WI38 (cell line): ENCODE measurements around the gene ZSCAN22.

Experiments
- H3K4me3 ChIP-seq: 2 replicates; pipeline ENCODE4 v1.5.1; 2011; ENCODE audit warnings: low read depth, mild to moderate bottlenecking, control low read depth, low read length
- TF ChIP-seq, protein P1 (sequence below): IDR thresholded peaks from 2 replicates; pipeline ENCODE4 v1.5.1; 2012; ENCODE audit warnings: low read depth, mild to moderate bottlenecking, control low read depth, low read length

Gene ZSCAN22

DNA sequence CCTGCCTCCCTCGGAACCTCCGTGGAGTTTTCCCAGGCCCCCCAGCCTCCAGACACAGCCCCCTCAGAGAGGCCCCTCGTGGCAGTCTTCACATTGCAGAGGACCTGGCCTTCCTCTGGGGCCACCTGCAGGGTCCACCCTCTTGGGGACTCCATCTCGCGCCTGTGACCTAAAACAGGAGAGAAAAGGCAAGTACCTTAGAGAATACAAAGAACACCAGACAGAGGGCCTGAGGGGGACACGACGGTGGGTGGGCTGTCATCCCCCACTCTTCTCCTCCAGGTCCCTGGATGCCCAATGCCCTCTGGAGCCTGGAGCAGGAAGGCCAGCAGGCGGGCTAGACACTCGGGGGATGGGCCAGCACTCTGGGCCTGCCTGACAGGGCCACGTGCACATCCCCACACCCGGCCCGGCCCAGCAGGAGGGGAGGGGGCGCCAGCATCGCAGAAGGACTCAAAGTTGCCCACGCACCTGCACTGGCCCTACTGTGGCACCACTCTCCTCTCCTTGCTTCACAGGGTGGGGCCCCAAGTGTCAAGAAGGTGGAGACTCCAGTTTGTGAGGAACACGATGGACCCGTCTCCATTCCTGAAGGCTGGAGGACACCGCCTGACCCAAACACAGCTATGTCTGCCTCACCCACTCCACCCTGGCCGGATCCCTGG lies 30.8 kb downstream of the ZSCAN22 start:
- TF ChIP-seq, protein P1, sequence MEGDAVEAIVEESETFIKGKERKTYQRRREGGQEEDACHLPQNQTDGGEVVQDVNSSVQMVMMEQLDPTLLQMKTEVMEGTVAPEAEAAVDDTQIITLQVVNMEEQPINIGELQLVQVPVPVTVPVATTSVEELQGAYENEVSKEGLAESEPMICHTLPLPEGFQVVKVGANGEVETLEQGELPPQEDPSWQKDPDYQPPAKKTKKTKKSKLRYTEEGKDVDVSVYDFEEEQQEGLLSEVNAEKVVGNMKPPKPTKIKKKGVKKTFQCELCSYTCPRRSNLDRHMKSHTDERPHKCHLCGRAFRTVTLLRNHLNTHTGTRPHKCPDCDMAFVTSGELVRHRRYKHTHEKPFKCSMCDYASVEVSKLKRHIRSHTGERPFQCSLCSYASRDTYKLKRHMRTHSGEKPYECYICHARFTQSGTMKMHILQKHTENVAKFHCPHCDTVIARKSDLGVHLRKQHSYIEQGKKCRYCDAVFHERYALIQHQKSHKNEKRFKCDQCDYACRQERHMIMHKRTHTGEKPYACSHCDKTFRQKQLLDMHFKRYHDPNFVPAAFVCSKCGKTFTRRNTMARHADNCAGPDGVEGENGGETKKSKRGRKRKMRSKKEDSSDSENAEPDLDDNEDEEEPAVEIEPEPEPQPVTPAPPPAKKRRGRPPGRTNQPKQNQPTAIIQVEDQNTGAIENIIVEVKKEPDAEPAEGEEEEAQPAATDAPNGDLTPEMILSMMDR = no peak
- H3K4me3 ChIP-seq = no peak overlapping the region

DNA sequence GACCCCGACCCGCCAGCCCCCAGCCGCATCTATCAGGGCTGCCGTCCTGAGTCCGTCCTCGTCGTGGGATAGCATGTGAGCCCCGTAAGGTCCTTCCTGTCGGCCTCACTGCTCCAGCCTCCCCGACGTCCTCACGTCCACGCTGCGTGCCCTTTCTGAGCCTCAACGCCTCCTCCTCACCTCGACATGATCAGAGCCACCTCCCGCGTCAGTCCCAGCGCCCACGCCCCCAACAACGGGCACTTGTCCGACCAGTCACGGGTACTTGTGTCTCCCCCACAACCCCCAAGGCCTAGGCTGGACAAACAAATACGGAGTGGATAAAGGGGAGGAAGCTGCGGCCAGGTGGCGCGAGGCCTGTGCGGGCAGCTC lies 35.1 kb downstream of the ZSCAN22 start:
- TF ChIP-seq, protein P1 = no peak
- peak overlapping the region; percentile 67 for H3K4me3 ChIP-seq

DNA sequence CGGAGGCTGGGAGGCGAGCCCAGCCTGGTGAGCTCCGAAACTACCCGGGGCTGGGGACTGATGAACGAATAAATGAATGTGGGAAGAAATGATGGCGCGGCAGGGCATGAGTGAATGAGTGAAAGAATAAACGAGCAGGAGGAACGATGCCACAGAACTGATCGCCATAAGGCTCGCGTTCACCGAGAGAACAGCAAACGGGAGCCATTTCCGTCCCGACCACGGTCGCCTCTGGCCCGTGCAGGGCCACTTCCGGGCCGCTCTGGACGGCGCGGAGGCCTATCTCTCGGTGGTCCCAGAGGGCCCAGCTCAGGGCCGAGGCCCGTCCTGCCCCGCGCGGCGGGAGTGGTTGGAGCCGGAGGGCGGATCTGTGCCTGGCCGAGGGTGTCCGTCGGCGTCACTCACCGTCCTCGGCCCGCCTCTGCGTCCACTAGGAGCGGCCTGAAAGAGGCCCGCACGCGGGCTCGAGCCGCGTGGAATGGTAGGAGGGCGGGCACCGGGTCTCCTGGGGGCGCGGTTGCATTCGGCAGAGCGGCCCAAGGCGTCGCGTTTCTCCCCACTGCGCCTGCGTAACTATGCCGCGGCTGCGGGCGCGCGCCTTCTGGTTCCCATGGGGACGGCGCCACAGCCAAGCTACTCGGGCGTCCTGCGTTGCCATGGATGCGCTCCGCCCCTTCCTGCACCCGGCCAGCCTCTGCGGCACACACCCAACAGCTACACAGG lies 35.6 kb downstream of the ZSCAN22 start, which contains the start of gene ZNF497:
ZNF497 (minus strand) TSS at position 480 of the 723 bp plus-strand sequence. CDS start 5,116 bp downstream, outside the sequence.
- H3K4me3 ChIP-seq = peak within 1 kb of the TSS; percentile 67
- TF ChIP-seq, protein P1 = no peak

DNA sequence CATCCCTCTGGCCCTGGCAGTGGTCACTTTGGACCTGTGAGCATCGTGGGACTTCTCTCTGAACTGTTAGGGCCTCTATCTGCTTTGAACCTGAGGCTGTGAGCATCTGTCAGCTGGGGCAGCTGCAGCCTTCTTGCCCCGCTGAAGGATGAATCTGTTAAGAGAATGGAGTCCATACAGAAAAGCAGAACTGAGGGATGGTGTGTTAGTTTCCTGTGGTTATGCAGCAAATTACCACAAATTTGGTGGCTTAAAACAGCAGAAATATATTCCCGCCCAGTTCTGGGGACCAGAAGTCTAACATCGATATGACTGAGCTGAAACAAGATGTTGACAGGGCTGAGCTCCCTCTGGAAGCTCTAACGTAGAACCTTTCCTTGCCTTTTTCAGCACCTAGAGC lies 37.4 kb downstream of the ZSCAN22 start:
- no peak overlapping the region for H3K4me3 ChIP-seq
- TF ChIP-seq, protein P1 = no peak

DNA sequence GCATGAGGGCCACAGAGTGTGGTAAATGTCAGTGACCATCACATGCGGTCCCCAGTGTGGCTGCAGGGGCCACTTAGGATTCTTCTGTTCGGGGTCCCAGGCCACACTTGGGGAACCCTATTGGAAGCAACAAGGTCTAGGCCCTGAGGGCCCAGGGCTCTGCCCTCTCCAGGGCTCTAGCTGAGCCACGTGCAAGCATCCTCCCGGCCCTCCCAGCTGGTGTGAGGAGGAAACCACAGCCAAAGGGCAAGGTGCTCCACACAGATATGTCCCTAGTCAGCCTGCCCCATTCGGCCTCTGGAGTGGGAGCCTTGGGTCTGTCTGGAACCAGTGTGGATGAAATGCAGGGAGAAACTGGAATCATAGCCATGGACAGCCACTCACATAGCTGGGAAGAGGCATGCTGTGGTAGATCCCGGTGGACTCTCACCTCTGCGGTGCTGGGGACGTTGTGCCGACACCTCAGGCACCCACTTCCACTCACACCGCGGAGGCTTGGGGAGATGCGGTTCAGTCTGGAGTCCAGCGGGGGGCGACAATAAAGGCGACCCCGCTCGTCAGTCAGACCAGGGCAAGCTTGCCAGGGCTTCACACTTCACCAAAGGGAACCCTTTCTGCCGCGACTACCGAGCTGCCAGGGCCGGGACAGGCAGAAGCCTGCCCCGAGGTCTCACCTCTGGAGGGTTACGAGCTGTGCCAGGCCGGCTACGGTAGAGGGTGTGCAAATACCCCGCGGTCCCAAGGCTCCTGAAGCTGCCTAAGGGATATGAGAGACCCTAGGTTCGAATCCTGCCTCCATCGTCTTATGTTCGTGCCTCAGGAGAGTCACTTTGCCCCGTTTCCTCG lies 40.0 kb downstream of the ZSCAN22 start:
- TF ChIP-seq, protein P1 = no peak
- no peak overlapping the region for H3K4me3 ChIP-seq

DNA sequence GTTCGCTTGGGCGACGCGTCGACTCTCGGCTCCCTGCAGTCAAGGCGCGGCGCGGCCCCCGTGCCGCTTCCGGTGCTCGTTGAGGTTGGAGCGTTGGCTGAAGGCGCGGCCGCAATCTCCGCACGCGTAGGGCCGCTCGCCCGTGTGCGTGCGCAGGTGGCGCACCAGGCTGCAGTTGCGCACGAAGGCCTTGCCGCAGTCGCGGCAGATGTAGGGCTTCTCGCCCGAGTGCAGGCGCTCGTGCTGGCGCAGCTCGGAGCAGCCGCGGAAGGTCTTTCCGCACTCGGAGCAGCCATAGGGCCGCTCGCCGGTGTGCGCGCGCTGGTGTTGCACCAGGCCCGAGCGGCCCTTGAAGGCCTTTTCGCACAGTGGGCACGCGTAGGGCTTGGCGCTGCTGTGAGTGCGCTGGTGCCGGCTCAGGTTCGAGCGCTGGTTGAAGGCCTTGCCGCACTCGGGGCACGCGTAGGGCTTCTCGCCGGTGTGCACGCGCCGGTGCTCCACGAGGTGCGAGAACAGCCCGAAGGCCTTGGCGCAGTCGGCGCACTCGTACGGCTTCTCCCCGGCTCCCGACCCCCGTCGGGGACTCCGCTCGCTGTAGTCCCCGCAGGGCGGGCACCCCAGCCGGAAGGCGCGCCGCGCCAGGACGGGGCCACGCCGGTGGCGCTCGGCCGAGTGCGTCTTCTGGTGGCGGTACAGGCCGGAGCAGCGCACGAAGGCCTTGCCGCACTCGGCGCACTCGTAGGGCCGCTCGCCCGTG lies 41.1 kb downstream of the ZSCAN22 start:
- TF ChIP-seq, protein P1 = no peak
- no peak overlapping the region for H3K4me3 ChIP-seq
